Measurements from ENCODE around the gene FLT3LG.

Gene FLT3LG, protein sequence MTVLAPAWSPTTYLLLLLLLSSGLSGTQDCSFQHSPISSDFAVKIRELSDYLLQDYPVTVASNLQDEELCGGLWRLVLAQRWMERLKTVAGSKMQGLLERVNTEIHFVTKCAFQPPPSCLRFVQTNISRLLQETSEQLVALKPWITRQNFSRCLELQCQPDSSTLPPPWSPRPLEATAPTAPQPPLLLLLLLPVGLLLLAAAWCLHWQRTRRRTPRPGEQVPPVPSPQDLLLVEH

GRCh38 chr19:49473868-49474541 lies at the start of gene FLT3LG:
TSS of gene FLT3LG (plus strand) at chr19:49474215. CDS start at chr19:49474640, 425 bp downstream.
- H3K9me3 ChIP-seq (ENCODE audit: insufficient read depth, low read length) = no peaks in the 10 kb centered on the region
- peaks cover 4% of the 10 kb centered on the region for H3K4me1 ChIP-seq (ENCODE audit: insufficient read depth, insufficient read length)
- H3K27me3 ChIP-seq (ENCODE audit: insufficient read depth, insufficient read length) = peaks cover 8% of the 10 kb centered on the region
- TF ChIP-seq ZNF274 (IDR thresholded peaks at IDR 0.05; ENCODE audit: low read depth, low read length) (no peak), YY1 (IDR thresholded peaks at IDR 0.05; ENCODE audit: insufficient read depth, insufficient read length) (no peak), SUZ12 (IDR thresholded peaks at IDR 0.05; ENCODE audit: extremely low read depth, insufficient read depth, insufficient read length) (no peak)
- DNase-seq (ENCODE audit: low read depth, low spot score) = no peak
- H3K36me3 ChIP-seq (ENCODE audit: insufficient read depth, insufficient read length, low read length) = peaks cover 14% of the 10 kb centered on the region
- no peak within 1 kb of the TSS for H3K4me3 ChIP-seq (ENCODE audit: insufficient read length, low read depth)
- no peak within 1 kb of the TSS for H3K9ac ChIP-seq (ENCODE audit: insufficient read length, low read depth)

- peaks cover 11% of the 10 kb centered on the region for H3K4me1 ChIP-seq (ENCODE audit: insufficient read depth, insufficient read length)
- no peak for DNase-seq (ENCODE audit: low read depth, low spot score)
- peaks cover 69% of the 10 kb centered on the region for H3K27me3 ChIP-seq (ENCODE audit: insufficient read depth, insufficient read length)
- H3K4me3 ChIP-seq (ENCODE audit: insufficient read length, low read depth) = peak within 1 kb of the TSS; percentile 5
- H3K36me3 ChIP-seq (ENCODE audit: insufficient read depth, insufficient read length, low read length) = no peaks in the 10 kb centered on the region
- no peaks in the 10 kb centered on the region for H3K9me3 ChIP-seq (ENCODE audit: insufficient read depth, low read length)
- no peak within 1 kb of the TSS for H3K9ac ChIP-seq (ENCODE audit: insufficient read length, low read depth)
- TF ChIP-seq SUZ12 (IDR thresholded peaks at IDR 0.05; ENCODE audit: extremely low read depth, insufficient read depth, insufficient read length) (no peak), YY1 (IDR thresholded peaks at IDR 0.05; ENCODE audit: insufficient read depth, insufficient read length) (no peak)
These were observed 48.8 kb upstream of the FLT3LG start, which contains the start of gene GFY for GRCh38 chr19:49425178-49425577. TSS of gene GFY (plus strand) at chr19:49425388. CDS start at chr19:49426431, 1,043 bp downstream.

DNA sequence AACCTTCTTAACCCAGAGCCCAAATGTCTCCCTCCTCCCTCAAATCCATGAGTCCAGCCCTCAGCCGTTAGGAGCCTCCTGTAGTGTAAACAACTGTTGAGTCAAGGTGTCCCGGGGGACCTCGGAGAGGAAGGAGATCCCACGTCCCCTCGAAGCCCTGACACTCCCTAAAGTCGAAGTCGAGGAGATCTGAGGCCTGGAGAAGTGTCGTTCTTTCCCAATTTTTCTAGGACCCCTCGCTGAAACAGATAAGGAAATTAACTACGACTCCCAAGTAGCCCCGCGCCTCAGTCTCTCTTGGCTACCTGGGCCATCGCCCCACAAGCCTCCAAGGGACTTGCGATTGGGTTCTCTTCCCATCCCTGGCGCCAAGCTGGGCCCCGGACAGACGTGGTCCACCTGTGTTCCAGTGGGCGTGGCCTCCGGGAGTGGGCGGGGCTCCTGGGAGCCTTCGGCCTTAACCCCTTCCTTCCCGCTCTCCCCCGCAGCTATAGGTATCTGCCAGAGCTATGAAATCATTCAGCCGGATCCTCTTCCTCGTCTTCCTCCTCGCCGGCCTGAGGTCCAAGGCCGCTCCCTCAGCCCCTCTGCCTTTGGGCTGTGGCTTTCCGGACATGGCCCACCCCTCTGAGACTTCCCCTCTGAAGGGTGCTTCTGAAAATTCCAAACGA lies 48.0 kb upstream of the FLT3LG start:
- no peak for DNase-seq (ENCODE audit: low read depth, low spot score)
- H3K4me1 ChIP-seq (ENCODE audit: insufficient read depth, insufficient read length) = peaks cover 7% of the 10 kb centered on the region
- peaks cover 68% of the 10 kb centered on the region for H3K27me3 ChIP-seq (ENCODE audit: insufficient read depth, insufficient read length)

GRCh38 chr19:49427339-49427738 lies 46.7 kb upstream of the FLT3LG start:
- H3K9ac ChIP-seq (ENCODE audit: insufficient read length, low read depth) = no peak overlapping the region

More for the DNA sequence above, 48.0 kb upstream of the FLT3LG start:
- Histone ChIP-seq H3K9ac (ENCODE audit: insufficient read length, low read depth) (no peak overlapping the region), H3K4me3 (ENCODE audit: insufficient read length, low read depth) (peak overlapping the region; percentile 5), H3K9me3 (ENCODE audit: insufficient read depth, low read length) (no peaks in the 10 kb centered on the region), H3K36me3 (ENCODE audit: insufficient read depth, insufficient read length, low read length) (no peaks in the 10 kb centered on the region)
- TF ChIP-seq SUZ12 (IDR thresholded peaks at IDR 0.05; ENCODE audit: extremely low read depth, insufficient read depth, insufficient read length) (no peak), YY1 (IDR thresholded peaks at IDR 0.05; ENCODE audit: insufficient read depth, insufficient read length) (no peak), ZNF274 (IDR thresholded peaks at IDR 0.05; ENCODE audit: low read depth, low read length) (no peak)

DNA sequence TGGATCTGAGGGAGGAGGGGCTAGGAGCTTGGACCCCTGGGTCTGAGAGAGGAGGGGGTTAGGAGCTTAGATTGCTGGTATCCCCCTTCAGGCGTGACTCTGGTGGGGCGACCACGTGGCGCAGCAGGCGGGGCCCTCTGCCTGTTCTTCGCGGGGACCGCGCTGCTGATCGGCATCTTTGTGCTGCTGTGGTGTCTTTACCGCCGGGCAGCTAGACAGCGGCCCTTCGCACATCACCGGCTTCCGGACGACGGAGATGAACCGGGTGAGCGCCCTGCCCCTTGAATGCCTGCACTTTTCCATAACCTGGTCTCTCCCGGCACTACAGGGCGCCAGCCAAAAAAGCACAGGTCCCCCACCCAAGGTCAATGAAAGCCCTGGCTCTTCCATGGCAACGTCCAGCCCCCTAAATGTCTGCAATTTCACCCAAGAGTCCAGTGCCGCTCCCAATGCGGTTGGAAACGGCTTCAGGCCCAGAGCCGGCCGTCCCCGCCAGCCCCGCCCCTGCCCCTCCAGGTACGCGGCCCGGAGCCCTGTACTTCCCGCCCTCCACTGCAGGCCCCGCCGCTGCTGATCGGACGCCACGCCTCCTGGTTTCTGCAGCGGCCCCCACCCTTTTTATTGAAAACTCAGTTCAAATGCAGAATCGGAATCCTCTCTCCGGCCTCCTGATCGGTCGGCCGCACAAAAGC lies 46.0 kb upstream of the FLT3LG start:
- Histone ChIP-seq H3K27me3 (ENCODE audit: insufficient read depth, insufficient read length) (peaks cover 63% of the 10 kb centered on the region), H3K36me3 (ENCODE audit: insufficient read depth, insufficient read length, low read length) (no peaks in the 10 kb centered on the region), H3K9ac (ENCODE audit: insufficient read length, low read depth) (peak overlapping the region; percentile 56), H3K4me1 (ENCODE audit: insufficient read depth, insufficient read length) (peaks cover 5% of the 10 kb centered on the region), H3K9me3 (ENCODE audit: insufficient read depth, low read length) (no peaks in the 10 kb centered on the region), H3K4me3 (ENCODE audit: insufficient read length, low read depth) (peak overlapping the region; percentile 45)
- no peak for TF ChIP-seq ZNF274 (IDR thresholded peaks at IDR 0.05; ENCODE audit: low read depth, low read length)
- TF ChIP-seq SUZ12 (IDR thresholded peaks at IDR 0.05; ENCODE audit: extremely low read depth, insufficient read depth, insufficient read length) = no peak
- TF ChIP-seq YY1 (IDR thresholded peaks at IDR 0.05; ENCODE audit: insufficient read depth, insufficient read length) = no peak
- no peak for DNase-seq (ENCODE audit: low read depth, low spot score)

More at GRCh38 chr19:49427339-49427738, 46.7 kb upstream of the FLT3LG start:
- Histone ChIP-seq H3K27me3 (ENCODE audit: insufficient read depth, insufficient read length) (peaks cover 63% of the 10 kb centered on the region), H3K4me1 (ENCODE audit: insufficient read depth, insufficient read length) (peaks cover 7% of the 10 kb centered on the region), H3K9me3 (ENCODE audit: insufficient read depth, low read length) (no peaks in the 10 kb centered on the region), H3K4me3 (ENCODE audit: insufficient read length, low read depth) (no peak overlapping the region), H3K36me3 (ENCODE audit: insufficient read depth, insufficient read length, low read length) (no peaks in the 10 kb centered on the region)
- no peak for DNase-seq (ENCODE audit: low read depth, low spot score)
- no peak for TF ChIP-seq SUZ12 (IDR thresholded peaks at IDR 0.05; ENCODE audit: extremely low read depth, insufficient read depth, insufficient read length)
- TF ChIP-seq YY1 (IDR thresholded peaks at IDR 0.05; ENCODE audit: insufficient read depth, insufficient read length) = no peak
- no peak for TF ChIP-seq ZNF274 (IDR thresholded peaks at IDR 0.05; ENCODE audit: low read depth, low read length)

- no peak for DNase-seq (ENCODE audit: low read depth, low spot score)
- Histone ChIP-seq H3K4me3 (ENCODE audit: insufficient read length, low read depth) (no peak overlapping the region), H3K9me3 (ENCODE audit: insufficient read depth, low read length) (no peaks in the 10 kb centered on the region), H3K27me3 (ENCODE audit: insufficient read depth, insufficient read length) (peaks cover 63% of the 10 kb centered on the region), H3K4me1 (ENCODE audit: insufficient read depth, insufficient read length) (peaks cover 5% of the 10 kb centered on the region), H3K9ac (ENCODE audit: insufficient read length, low read depth) (peak overlapping the region; percentile 56), H3K36me3 (ENCODE audit: insufficient read depth, insufficient read length, low read length) (no peaks in the 10 kb centered on the region)
- no peak for TF ChIP-seq SUZ12 (IDR thresholded peaks at IDR 0.05; ENCODE audit: extremely low read depth, insufficient read depth, insufficient read length)
- TF ChIP-seq ZNF274 (IDR thresholded peaks at IDR 0.05; ENCODE audit: low read depth, low read length) = no peak
- TF ChIP-seq YY1 (IDR thresholded peaks at IDR 0.05; ENCODE audit: insufficient read depth, insufficient read length) = no peak
These were observed 45.2 kb upstream of the FLT3LG start for GRCh38 chr19:49428547-49429451.
